Activated naive CD4-positive, alpha-beta T cell treated with anti-CD3 and anti-CD28 coated beads for 36 hours (primary cell): Measurements from ENCODE around the gene DONSON. TPM values are rescaled to one million over a fixed set of nuclear protein-coding genes. Genes with fewer than 3 reads are reported as not detected.

Source experiments
- CTCF ChIA-PET: fragments of 350-600 bp; sonication (Branson Sonifier 250); formaldehyde crosslinking; loops from one replicate; lab custom pipeline; 2021; ENCODE audit warnings: antibody characterized with exemption; lab: Charles Lee
- DNase-seq: peaks from one replicate; pipeline ENCODE4 v3.0.0-alpha.2; 2020
- H3K27ac Mint-ChIP-seq: one replicate; pipeline ENCODE4 v1.8.0; 2021; ENCODE audit warnings: mild to moderate bottlenecking, mixed read lengths
- H3K27me3 Mint-ChIP-seq: one replicate; pipeline ENCODE4 v1.8.0; 2021; ENCODE audit warnings: low read depth, mixed read lengths
- H3K36me3 Mint-ChIP-seq: one replicate; pipeline ENCODE4 v1.8.0; 2021; ENCODE audit warnings: low read depth, mixed read lengths
- H3K4me1 Mint-ChIP-seq: one replicate; pipeline ENCODE4 v1.8.0; 2021; ENCODE audit warnings: low read depth, mixed read lengths
- H3K4me3 Mint-ChIP-seq: one replicate; pipeline ENCODE4 v1.8.0; 2021; ENCODE audit warnings: mild to moderate bottlenecking, moderate library complexity, mixed read lengths
- H3K9me3 Mint-ChIP-seq: one replicate; pipeline ENCODE4 v1.8.0; 2021; ENCODE audit warnings: mixed read lengths
- intact Hi-C: fragments of 100-400 bp; cut with micrococcal nuclease; formaldehyde crosslinking; loops from one replicate; pipeline ENCODE4 v1.15.1; 2023
- total RNA-seq, 2 experiments: library from RNA; stranded (reverse); gene quantifications; one replicate each; pipeline ENCODE4 v1.2.3, GENCODE V29; 2021

The DONSON gene
- total RNA-seq, 2 experiments from 2014 or later = 35.6 to 42.4 TPM

GRCh38 chr21:33537212-33537611 lies 51.3 kb downstream of the DONSON start:
- no peaks in the 10 kb centered on the region for H3K9me3 Mint-ChIP-seq
- peaks cover 61% of the 10 kb centered on the region for H3K36me3 Mint-ChIP-seq
- H3K4me3 Mint-ChIP-seq = no peak overlapping the region
- no peak for DNase-seq
- CTCF ChIA-PET = interaction anchor here (0.6 to 1.1 kb wide), 3 partner anchors 18 to 176 kb away, joined by 3 to 4 read pairs (median 3); no protein-coding TSS in a partner anchor
- H3K4me1 Mint-ChIP-seq = peaks cover 25% of the 10 kb centered on the region
- intact Hi-C loops = no loop called here
- H3K27me3 Mint-ChIP-seq = no peaks in the 10 kb centered on the region
- no peak overlapping the region for H3K27ac Mint-ChIP-seq

DNA sequence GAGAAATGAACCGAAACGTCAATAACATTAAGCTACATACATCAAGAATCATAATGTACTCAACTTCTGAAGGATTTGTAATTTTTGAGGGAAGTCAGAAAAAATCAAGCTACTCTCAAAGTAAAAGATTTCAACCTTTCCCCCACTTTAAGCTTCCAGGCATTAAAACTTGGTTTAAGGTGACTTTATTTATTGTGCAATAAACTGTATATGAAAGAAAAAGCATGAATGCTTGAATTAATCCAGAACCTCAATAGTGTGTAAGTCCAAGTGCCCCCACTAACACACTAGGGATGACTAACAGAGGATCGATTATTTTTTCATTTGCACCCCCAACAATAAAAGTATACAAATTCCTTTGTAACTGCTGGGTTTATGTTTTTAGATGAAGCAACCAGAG lies 57.5 kb downstream of the DONSON start:
- Mint-ChIP-seq H3K4me3 (no peak overlapping the region), H3K36me3 (peaks cover 52% of the 10 kb centered on the region), H3K27ac (no peak overlapping the region), H3K4me1 (no peaks in the 10 kb centered on the region), H3K9me3 (no peaks in the 10 kb centered on the region), H3K27me3 (no peaks in the 10 kb centered on the region)
- no peak for DNase-seq
- CTCF ChIA-PET = interaction anchor here (0.6 to 0.7 kb wide), 3 partner anchors 27 to 800 kb away, joined by 3 to 5 read pairs (median 3); no protein-coding TSS in a partner anchor
- intact Hi-C loops = no loop called here

Other genes starting within 250 kb of the DONSON start
- 10 to 100 TPM; 16.3 to 17.5 TPM for gene IFNGR2, start 185.3 kb downstream of the DONSON start, total RNA-seq
- 10 to 100 TPM; 17.8 to 18.2 TPM for gene TMEM50B, start 108.7 kb downstream of the DONSON start, total RNA-seq
- under 1 TPM; 0.17 TPM for gene DNAJC28, start 97.0 kb downstream of the DONSON start, total RNA-seq
- 100 to 1,000 TPM; 234 to 237 TPM for gene GART, start 46.6 kb downstream of the DONSON start, total RNA-seq
- gene SON, start 45.6 kb downstream of the DONSON start, total RNA-seq = 100 to 1,000 TPM; 269 to 273 TPM
- 10 to 100 TPM; 30.3 to 32.7 TPM for gene CRYZL1, start 53.1 kb upstream of the DONSON start, total RNA-seq
- 1 to 10 TPM; 2.2 to 2.6 TPM for gene ITSN1, start 53.8 kb upstream of the DONSON start, total RNA-seq